HG03097 (cell line): ENCODE data around the gene NPM1.

Source experiments
- ATAC-seq: cut with Tn5 transposase; IDR thresholded peaks from one replicate; pipeline ENCODE4 v1.9.1; 2021; ENCODE audit not compliant: unreplicated experiment, low FRiP score

The NPM1 gene

GRCh38 chr5:171442287-171443042 lies 54.8 kb downstream of the NPM1 start:
- no peak for ATAC-seq

GRCh38 chr5:171444582-171444981 lies 56.9 kb downstream of the NPM1 start:
- ATAC-seq = no peak

DNA sequence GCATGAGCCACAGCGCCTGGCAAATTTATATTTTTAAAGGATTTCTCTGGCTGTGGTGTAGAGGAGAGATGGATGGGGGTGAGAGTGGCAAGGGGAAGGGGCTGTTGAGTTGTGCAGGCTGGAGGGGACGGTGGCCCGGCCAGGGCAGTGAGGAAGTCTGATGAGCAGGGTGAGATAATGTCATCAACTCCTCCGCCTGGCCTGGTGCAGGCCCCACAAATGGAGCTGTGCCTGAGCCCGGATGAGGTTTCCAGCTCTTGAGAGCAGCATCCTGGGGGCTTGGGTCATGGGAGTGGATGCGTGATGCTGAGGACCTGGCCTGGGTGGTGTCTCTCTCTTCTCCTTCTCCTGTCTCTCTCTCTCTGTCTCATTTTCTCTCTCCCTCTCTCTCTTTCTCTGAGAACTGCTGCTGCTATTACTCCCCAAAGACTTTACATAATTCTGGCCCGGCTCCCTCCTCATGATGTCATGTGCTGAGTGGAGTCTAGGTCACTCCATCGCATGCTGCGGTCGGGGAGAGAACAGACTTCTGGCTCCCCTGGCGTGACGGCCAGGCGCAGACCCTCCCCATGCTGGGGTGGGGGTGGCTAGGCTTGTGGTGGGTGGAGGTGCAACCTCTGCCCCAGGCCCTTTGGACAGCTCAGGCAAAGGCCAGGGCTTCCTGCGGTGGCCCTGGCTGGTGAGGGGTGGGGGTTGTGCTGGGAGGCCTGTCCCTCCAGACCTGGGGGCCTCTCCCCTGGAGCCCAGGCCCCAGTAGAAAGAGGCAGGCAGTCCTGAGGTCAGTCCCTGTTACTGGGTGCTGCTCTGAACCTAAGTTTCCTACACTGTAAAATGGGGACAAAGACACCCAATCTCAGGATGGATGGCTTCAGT lies 58.2 kb downstream of the NPM1 start:
- ATAC-seq = no peak

- no peak for ATAC-seq
Observed at GRCh38 chr5:171447226-171447625, 59.6 kb downstream of the NPM1 start.

- no peak for ATAC-seq
Observed at GRCh38 chr5:171449426-171449825, 61.8 kb downstream of the NPM1 start.

DNA sequence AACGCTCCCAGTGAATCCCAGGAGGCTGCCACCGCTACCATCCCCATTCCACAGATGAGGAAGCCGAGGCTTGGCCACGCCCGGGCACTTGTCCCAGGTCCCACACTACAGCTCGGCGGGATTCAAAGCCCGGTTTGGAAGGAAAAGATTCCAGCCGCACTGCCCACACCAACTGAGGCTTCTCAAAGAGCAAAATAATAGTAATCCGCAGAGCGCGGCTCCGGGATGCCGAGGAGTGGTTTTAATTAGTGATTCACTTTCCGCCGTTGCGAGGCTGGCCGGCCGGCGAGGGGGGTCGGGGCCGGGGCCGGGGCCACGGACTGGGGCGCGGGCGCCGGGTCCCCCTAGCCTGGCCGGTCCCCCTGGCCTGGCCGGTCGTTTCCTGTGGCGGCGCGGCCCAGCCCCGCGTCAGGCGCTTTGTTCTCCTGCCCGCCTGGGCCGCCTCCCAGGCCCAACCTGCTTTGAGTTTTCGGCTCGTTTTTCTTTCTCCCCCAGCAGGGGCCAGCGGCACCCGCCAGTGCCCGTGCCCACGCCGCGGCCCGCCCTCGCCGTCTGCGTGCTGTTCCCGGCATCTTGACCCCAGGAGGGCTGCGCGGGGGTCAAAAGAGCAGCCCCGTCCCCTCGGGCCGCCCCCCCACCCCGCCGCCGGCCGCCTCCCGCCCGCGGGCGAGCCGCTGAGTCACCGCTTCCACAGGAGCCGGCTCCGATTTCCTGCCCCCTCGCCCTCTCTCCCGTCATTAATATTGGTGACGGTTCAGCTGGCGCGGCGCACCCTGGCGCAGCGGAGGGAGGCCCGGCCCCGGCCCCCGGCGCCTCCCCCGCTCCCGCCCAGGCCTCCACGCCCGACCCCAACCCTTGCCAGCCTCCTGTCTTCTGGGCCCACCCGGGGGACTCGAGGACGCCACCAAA lies 63.0 kb downstream of the NPM1 start:
- ATAC-seq = no peak

GRCh38 chr5:171451421-171451820 lies 63.8 kb downstream of the NPM1 start:
- ATAC-seq = no peak

DNA sequence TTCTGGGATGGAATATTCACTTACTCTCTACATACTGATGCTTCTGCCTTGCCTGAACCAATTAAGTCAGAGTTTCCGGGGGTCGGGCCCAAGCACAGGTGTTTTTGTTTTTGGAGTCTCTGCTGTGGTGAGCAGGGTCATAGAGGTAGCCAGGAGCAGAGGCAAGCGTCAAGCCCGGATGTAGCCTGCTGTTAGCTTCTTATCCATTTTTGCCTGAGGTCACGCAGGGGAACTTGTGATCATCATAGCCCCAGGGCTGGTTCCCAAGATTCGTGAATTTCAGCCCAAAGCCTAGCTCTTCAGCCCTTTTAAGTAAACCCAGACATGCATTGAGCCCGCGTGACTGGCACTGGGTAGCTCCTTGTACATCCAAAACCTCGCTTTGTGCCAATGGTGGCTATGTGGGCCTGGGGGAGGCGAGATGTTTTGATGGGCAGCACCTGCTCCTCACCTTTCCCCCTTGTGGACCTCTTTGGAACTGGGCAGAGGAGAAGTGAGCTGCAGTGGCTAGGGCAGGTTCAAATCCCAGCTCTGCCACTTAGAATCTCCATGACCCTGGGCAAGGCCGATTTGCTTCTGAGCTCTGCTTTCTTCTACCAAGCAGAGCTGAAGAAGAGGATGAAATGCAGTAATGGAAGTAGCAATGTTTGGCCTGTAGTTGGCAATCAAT lies 65.5 kb downstream of the NPM1 start:
- ATAC-seq = no peak

DNA sequence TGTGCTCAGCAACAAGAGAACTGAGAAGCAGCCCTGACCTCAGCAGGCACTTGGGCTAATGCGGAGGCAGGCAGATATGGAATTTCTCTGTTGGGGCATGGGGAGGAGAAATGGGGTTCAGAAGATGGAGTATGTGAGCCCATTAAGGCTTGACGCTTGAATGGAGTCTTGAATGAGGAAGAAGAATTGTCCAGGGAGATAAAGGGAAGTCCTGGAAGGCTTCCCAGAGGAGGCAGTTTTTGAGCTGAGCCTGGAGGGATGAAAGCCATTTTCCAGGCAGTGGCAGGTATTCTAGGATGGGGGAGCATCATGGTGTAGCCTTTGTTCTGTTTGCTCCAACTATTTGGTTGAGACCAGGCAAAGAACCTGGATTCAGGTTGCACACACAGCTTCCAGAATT lies 66.3 kb downstream of the NPM1 start:
- no peak for ATAC-seq

GRCh38 chr5:171454549-171454948 lies 66.9 kb downstream of the NPM1 start:
- no peak for ATAC-seq

DNA sequence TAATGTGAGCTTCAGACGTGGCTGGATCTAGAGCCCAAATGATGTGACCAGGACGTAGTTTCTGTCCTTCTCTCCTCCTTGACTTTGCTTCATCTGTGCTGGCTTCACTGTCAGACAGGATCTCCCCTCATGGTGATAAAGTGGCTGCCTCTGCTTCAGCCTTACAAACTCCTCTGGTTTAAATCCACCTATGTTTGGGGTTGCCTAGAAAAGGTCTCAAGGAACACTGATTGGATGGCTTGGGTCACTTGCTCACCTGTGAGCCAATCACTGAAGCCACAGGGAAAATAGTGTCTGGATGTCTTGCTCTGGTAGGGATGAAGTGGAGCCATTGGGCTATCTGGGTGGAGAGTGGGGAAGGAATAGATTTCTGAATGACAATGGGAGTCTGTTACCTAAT lies 67.9 kb downstream of the NPM1 start:
- ATAC-seq = no peak

GRCh38 chr5:171457208-171457981 lies 69.7 kb downstream of the NPM1 start:
- ATAC-seq = no peak

- no peak for ATAC-seq
Observed at GRCh38 chr5:171459839-171460238, 72.2 kb downstream of the NPM1 start.
